ENCODE data around the gene NCOA1.

Gene NCOA1

DNA sequence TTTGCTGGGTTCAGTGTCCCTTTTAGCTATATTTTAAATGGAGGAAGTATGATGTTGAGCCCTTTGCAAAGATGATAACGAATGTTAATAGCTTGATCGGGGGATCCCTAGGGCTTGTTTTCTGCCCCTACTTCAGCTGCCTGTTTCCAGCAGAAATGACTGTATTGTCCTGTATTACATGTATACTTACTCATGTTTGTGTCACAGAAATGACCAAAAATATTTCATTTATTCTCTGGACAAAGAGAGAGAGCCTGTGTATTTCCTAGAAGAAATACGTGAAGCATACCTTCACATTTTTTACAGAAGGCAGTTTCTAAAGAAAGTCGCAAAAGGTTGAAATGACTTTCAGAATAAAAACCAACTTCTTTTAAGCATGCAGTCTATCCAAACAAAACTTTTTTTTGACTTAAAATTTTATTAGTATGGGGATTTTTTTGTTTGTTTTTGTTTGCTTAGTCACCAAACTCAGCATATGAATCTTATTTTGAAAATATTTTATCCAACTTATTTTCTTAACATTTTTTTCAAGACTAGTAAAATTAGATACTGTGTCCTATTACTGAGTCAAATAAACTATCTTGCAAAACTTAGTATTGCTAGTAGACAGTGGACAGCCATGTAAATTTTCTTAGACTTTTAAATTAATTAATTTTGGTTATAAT is 233.2 kb downstream of the NCOA1 start:
- H3K4me1 ChIP-seq (ENCODE audit: insufficient read depth, low read length), result peaks cover 3% of the 10 kb centered on the region; the same call in 1 of the 2 replicates
- H3K9ac ChIP-seq (ENCODE audit: low read depth, low read length), result no peak overlapping the region
- no peaks in the 10 kb centered on the region for H3K9me3 ChIP-seq (ENCODE audit: control insufficient read depth, insufficient read depth, low read length)
- H3K36me3 ChIP-seq (ENCODE audit: insufficient read depth, low read length), result no peaks in the 10 kb centered on the region

DNA sequence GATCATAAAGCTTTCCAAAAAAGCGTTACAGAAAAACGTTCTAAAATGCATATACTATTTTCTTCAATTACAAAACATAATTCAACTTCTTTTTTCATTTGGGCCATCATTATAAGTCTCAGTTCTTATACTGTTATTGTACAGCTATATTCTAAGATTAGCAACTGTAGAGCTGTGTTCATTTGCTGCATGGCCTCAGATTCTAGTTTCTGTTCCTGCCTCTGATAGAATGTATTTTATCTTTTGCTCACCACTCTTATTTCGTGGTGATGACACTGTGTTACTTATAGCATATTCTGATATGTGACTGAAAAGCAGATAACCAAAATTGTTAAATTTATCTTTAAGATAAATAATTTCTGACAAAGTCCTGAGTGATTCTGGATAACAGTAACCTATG is 234.9 kb downstream of the NCOA1 start:
- Histone ChIP-seq H3K4me1 (ENCODE audit: insufficient read depth, low read length) (peaks cover 3% of the 10 kb centered on the region; the same call in 1 of the 2 replicates), H3K9ac (ENCODE audit: low read depth, low read length) (no peak overlapping the region), H3K36me3 (ENCODE audit: insufficient read depth, low read length) (no peaks in the 10 kb centered on the region), H3K9me3 (ENCODE audit: control insufficient read depth, insufficient read depth, low read length) (no peaks in the 10 kb centered on the region)

DNA sequence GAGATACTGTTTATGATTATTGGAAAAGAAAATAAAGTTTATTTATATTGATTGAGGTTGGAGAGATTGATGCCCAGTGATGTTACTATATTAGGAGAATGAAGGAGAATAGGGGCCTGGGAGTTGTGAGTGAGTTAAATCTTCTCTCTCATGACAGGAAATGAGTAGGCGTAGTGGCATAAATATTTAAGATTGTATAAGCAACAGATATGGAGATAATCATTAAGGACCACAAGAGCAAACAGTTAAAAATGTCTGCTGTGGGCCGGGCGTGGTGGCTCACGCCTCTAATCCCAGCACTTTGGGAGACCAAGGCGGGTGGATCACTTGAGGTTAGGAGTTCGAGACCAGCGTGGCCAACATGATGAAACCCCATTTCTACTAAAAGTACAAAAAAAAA is 239.4 kb downstream of the NCOA1 start:
- Histone ChIP-seq H3K9me3 (ENCODE audit: control insufficient read depth, insufficient read depth, low read length) (no peaks in the 10 kb centered on the region), H3K9ac (ENCODE audit: low read depth, low read length) (no peak overlapping the region), H3K4me1 (ENCODE audit: insufficient read depth, low read length) (no peaks in the 10 kb centered on the region), H3K36me3 (ENCODE audit: insufficient read depth, low read length) (no peaks in the 10 kb centered on the region)

DNA sequence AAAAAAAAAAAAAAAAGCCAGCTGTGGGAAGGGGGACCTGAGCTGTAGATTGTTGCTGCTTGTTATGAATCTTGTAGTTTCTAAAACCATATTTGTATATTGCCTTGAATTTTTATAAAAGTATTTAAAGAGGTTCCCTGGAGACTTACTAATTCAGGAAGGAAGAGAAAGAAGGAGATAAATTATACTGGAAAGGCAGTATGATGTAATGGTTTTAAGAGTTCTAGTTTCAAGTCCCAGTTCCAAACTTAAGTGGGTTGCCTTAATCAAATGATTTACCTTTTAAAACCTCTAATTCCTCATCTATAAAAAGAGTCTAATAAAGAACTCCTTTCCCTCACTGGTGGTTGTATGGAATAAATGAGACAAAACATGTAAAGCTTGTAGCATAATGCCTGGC is 240.0 kb downstream of the NCOA1 start:
- no peak overlapping the region for H3K9ac ChIP-seq (ENCODE audit: low read depth, low read length)
- H3K9me3 ChIP-seq (ENCODE audit: control insufficient read depth, insufficient read depth, low read length), result no peaks in the 10 kb centered on the region
- no peaks in the 10 kb centered on the region for H3K36me3 ChIP-seq (ENCODE audit: insufficient read depth, low read length)

DNA sequence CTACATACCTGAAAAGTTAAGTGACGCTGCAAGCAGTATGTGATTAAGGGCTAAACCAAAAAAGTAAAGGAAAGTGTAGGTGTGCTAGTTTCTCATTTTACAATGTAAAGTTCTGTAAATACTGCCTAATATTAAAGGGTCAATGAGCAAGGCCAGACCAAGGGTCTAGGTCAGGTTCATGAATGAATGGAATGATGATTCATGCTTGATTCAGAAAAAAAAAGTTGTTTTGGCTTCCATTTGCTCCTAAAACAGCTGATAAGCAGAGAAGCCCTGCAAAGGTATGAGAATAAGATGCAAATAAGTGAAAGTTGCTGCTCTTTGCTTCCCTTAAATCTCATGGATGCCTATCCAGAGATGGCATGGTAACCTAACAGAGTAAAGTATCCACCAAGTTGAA is 240.9 kb downstream of the NCOA1 start:
- no peaks in the 10 kb centered on the region for H3K9me3 ChIP-seq (ENCODE audit: control insufficient read depth, insufficient read depth, low read length)
- H3K36me3 ChIP-seq (ENCODE audit: insufficient read depth, low read length), result no peaks in the 10 kb centered on the region
- H3K4me1 ChIP-seq (ENCODE audit: insufficient read depth, low read length), result no peaks in the 10 kb centered on the region
- H3K9ac ChIP-seq (ENCODE audit: low read depth, low read length), result no peak overlapping the region

More for the DNA sequence above, 240.0 kb downstream of the NCOA1 start:
- no peaks in the 10 kb centered on the region for H3K4me1 ChIP-seq (ENCODE audit: insufficient read depth, low read length)

DNA sequence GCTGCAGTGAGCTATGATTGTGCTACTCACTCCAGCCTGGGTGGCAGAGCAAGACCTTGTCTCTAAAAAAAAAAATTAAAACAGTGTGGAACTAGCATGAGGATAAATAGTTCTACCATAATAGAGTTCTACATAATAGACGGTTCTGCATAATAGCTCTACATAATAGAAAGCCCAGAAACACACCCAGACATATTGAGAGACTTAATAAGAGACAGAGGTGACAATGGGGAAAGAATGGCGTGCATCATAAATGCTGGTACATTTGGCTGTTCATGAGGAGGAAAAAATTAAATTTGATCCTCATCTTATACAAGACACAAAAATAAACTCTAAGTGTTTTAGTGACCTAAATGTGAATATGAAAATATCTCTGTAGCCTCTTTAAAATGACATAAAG is 243.7 kb downstream of the NCOA1 start:
- H3K9me3 ChIP-seq (ENCODE audit: control insufficient read depth, insufficient read depth, low read length), result no peaks in the 10 kb centered on the region
- no peaks in the 10 kb centered on the region for H3K36me3 ChIP-seq (ENCODE audit: insufficient read depth, low read length)
- no peak overlapping the region for H3K9ac ChIP-seq (ENCODE audit: low read depth, low read length)
- H3K4me1 ChIP-seq (ENCODE audit: insufficient read depth, low read length), result peaks cover 3% of the 10 kb centered on the region; the same call in 1 of the 2 replicates

DNA sequence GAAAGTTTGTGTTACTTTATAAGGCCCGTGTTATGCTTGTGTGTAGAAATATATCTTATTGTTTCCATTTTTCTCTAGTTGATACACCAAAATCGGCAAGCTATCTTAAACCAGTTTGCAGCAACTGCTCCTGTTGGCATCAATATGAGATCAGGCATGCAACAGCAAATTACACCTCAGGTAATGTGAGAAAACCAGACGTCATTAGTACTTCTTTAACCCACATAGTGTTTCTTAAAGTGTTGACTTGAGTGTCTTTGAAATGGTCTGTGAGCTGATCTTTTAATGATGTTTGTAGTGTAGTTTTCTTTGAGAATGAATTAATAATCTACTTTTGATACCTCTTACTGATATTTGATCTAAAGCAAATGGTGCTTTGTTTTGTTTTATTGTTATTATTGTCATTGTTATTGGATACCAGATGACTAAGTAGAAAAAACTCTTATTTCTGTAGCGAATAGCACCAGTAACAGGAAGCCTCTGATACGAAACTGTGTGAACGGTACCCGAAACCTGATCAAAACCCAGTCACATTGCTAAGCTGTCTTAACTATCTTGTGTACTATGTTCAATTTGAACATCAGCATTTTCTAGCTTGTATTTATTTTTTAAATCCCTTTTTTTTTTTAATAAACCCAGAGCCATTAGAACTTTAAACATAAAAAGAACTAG is 248.4 kb downstream of the NCOA1 start:
- Histone ChIP-seq H3K4me1 (ENCODE audit: insufficient read depth, low read length) (peaks cover 4% of the 10 kb centered on the region; the same call in 1 of the 2 replicates), H3K36me3 (ENCODE audit: insufficient read depth, low read length) (no peaks in the 10 kb centered on the region), H3K9ac (ENCODE audit: low read depth, low read length) (no peak overlapping the region), H3K9me3 (ENCODE audit: control insufficient read depth, insufficient read depth, low read length) (no peaks in the 10 kb centered on the region)

DNA sequence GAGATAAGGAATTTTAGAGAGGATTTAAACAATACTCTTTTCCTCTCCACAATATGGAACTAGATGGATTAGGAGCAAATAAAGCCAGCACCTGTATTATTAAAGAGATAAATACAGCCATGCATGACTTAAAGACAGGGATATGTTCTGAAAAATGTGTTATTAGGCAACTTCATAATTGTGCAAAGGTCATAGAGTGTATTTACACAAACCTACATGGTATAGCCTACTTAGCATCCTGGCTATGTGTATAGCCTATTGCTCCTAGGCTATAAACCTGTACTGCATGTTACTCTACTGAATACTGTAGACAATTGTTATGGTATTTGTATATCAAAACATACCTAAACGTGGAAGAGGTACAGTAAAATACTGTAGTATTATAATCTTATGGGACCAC is 249.1 kb downstream of the NCOA1 start:
- no peak overlapping the region for H3K9ac ChIP-seq (ENCODE audit: low read depth, low read length)
- no peaks in the 10 kb centered on the region for H3K9me3 ChIP-seq (ENCODE audit: control insufficient read depth, insufficient read depth, low read length)
- no peaks in the 10 kb centered on the region for H3K36me3 ChIP-seq (ENCODE audit: insufficient read depth, low read length)
- peaks cover 4% of the 10 kb centered on the region; the same call in 1 of the 2 replicates for H3K4me1 ChIP-seq (ENCODE audit: insufficient read depth, low read length)

DNA sequence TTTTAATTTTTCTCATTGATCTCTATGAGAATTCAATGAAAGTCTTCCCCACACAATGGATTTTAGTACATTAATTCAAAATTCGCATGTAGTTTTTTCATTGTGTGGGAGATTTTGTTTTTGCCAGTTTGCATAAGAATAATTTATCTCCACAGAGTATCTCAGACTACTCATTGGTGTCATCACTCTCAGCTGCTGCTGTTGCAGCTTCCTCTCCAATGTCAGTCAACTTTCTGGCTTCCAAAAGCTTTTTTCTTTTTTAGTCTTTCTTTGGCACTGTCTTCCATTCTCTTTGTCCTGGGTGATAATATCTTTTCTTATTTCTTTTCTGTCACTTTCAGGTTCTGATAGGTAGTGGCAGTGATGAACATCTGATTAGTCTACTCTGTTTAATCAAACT is 251.7 kb downstream of the NCOA1 start:
- Histone ChIP-seq H3K4me1 (ENCODE audit: insufficient read depth, low read length) (peaks cover 4% of the 10 kb centered on the region; the same call in 1 of the 2 replicates), H3K9me3 (ENCODE audit: control insufficient read depth, insufficient read depth, low read length) (no peaks in the 10 kb centered on the region), H3K9ac (ENCODE audit: low read depth, low read length) (no peak overlapping the region), H3K36me3 (ENCODE audit: insufficient read depth, low read length) (no peaks in the 10 kb centered on the region)

DNA sequence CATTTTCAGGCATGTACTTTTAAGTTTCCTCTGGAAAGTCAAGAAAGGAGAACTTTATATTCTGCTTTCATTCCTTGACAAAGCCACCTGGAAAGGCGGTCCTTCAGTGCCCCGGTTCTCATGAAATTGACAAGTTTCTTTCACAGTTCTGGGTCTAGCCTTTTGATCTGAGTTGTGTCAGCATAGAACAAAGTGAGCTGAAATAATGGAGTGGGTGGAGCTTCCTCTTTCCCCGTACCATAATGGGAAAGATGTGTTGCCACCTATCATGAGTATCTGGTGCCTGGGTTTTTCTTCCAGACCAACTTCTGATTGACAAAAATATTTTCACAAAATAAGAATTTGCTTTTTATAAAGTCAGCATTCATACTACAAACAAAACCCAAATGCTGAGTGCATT is 252.9 kb downstream of the NCOA1 start:
- no peaks in the 10 kb centered on the region for H3K36me3 ChIP-seq (ENCODE audit: insufficient read depth, low read length)
- peaks cover 4% of the 10 kb centered on the region; the same call in 1 of the 2 replicates for H3K4me1 ChIP-seq (ENCODE audit: insufficient read depth, low read length)
- no peak overlapping the region for H3K9ac ChIP-seq (ENCODE audit: low read depth, low read length)
- H3K9me3 ChIP-seq (ENCODE audit: control insufficient read depth, insufficient read depth, low read length), result no peaks in the 10 kb centered on the region

DNA sequence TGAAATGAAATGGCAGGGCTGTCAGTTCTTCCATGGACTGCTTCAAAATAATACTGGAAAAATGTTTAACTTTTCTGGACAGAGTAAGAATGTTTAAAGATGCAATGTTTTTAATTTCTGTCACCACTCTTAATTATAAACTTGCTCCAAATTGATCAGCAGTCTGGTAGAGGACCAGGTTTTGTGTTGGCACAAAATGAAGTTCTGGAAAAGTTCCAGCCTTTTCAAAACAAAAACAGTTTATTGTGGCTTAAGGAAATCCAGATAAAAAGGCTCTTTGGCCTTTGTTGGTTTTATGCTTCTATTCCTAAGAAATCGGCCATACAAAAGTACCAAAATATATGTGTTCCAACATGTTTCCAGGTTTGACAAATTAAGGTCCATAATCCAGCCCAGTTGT is 253.3 kb downstream of the NCOA1 start:
- Histone ChIP-seq H3K4me1 (ENCODE audit: insufficient read depth, low read length) (peaks cover 4% of the 10 kb centered on the region; the same call in 1 of the 2 replicates), H3K9ac (ENCODE audit: low read depth, low read length) (no peak overlapping the region), H3K36me3 (ENCODE audit: insufficient read depth, low read length) (no peaks in the 10 kb centered on the region), H3K9me3 (ENCODE audit: control insufficient read depth, insufficient read depth, low read length) (no peaks in the 10 kb centered on the region)

DNA sequence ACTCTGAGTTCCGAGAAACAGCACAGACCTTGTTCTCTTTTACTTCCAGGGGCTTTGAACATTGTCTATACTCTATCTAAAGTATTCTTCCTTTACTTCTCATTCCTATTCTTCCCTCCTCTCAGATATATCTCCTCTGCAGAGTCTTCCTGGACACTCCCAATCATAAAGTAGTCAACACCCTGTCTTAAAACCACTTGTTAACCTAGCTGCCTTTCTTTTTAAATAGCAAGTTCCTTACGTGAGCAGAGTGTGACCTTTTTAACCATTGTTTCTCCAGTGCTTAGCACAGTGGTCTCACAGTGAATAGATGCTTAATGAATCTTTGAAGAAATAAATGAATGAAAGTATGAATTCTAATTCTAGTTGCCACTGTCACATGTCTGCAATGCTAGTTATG is 254.8 kb downstream of the NCOA1 start:
- no peaks in the 10 kb centered on the region for H3K4me1 ChIP-seq (ENCODE audit: insufficient read depth, low read length)
- H3K9me3 ChIP-seq (ENCODE audit: control insufficient read depth, insufficient read depth, low read length), result no peaks in the 10 kb centered on the region
- no peak overlapping the region for H3K9ac ChIP-seq (ENCODE audit: low read depth, low read length)
- H3K36me3 ChIP-seq (ENCODE audit: insufficient read depth, low read length), result no peaks in the 10 kb centered on the region

DNA sequence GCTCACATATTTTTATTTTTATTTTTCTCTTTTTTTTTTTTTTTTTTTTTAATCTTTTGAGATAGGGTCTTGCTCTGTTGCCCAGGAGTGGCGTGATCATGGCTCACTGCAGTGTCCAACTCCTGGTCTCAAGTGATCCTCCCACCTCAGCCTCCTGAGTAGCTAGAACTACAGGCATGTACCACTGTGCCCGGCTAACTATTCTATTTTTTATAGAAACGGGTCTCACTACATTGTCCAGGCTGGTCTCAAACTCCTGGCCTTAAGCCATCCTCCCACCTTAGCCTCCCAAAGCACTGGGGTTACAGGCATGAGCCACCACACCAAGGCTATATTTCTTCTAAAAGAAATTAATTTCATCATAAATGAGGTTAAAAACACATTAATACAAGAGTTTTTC is 256.2 kb downstream of the NCOA1 start:
- H3K9me3 ChIP-seq (ENCODE audit: control insufficient read depth, insufficient read depth, low read length), result no peaks in the 10 kb centered on the region
- no peak overlapping the region for H3K9ac ChIP-seq (ENCODE audit: low read depth, low read length)
- no peaks in the 10 kb centered on the region for H3K36me3 ChIP-seq (ENCODE audit: insufficient read depth, low read length)
- H3K4me1 ChIP-seq (ENCODE audit: insufficient read depth, low read length), result no peaks in the 10 kb centered on the region

DNA sequence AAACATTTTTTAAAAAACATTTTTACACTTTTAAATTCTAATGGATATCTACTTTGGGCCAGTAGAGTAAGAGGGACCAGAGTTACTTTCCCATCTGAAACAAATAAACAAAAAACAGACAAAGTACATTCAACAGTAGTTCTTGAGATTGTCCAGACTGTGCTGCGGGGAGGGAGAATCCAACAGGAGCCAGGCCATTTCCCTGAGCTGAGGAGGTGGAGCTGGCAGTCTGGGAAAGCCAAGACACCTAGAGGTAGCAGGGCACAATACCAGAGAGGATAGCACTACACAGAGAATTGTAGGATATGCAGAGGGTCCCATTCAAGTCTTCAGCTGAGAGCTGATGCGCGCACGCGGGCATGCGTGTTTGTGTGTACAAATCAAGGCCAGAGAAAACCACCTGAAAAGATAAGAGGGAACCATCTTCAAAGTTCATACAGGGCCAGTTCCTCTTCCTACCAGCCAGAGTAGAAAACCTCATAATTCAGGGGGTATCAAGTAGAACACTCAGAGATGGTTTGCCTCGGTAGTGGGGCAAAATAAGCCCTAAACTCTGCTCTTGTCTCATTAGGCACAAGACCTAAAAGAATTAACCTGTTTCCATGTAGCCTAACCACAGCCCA is 258.1 kb downstream of the NCOA1 start:
- no peak overlapping the region for H3K9ac ChIP-seq (ENCODE audit: low read depth, low read length)
- H3K4me1 ChIP-seq (ENCODE audit: insufficient read depth, low read length), result no peaks in the 10 kb centered on the region
- no peaks in the 10 kb centered on the region; the same call in 1 of the 2 replicates for H3K36me3 ChIP-seq (ENCODE audit: insufficient read depth, low read length)

More for the DNA sequence above, 258.1 kb downstream of the NCOA1 start:
- no peaks in the 10 kb centered on the region for H3K9me3 ChIP-seq (ENCODE audit: control insufficient read depth, insufficient read depth, low read length)

Data from ES-I3 (cell line).